LNCaP clone FGC (cell line): ENCODE data around the gene SULF2.

Experiments
- DNase-seq: peaks from one replicate; pipeline ENCODE4 v3.0.0-alpha.2; 2011; ENCODE audit warnings: low read depth
- H3K4me3 ChIP-seq: 2 replicates; pipeline ENCODE4 v1.5.1; 2011; ENCODE audit warnings: mild to moderate bottlenecking, low read depth, low read length, control low read depth
- TF ChIP-seq, protein P1 (sequence below): IDR thresholded peaks from 2 replicates; pipeline ENCODE4 v1.5.1; 2012; ENCODE audit warnings: mild to moderate bottlenecking; ENCODE audit not compliant: control insufficient read depth, insufficient read depth; ENCODE audit errors: extremely low read depth

Gene SULF2

DNA sequence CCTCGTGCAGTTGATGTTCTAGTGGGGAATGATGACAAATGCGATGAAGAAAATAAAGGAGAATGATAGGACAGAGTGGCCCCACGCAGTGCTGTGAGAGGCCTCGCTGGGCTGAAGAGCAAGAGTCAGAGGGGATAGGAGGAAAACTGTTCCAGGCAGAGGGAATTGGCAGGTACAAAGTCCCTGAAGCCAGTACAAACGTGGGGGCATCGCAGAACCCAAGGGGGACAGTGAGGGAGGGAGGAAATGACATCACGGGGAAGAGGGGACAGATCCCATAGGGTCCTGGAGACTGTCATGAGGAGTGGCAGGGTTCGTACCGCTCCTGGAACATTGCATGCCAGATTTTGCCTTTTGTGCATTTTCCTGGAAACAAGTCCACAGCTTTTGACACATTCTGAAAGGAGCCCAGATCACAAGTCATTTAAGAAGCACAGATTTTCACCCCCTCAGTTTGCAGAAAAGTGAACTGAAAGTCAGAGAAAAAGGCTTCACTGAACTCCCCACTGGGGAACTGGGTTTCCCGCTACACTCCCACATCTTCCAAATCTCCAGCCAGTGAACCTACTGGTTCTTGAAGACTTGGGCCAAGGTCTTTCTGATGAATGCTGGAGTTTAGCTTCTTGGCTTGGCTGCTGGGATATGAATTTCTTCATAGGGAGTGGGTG lies 77.0 kb downstream of the SULF2 start:
- TF ChIP-seq, protein P1, sequence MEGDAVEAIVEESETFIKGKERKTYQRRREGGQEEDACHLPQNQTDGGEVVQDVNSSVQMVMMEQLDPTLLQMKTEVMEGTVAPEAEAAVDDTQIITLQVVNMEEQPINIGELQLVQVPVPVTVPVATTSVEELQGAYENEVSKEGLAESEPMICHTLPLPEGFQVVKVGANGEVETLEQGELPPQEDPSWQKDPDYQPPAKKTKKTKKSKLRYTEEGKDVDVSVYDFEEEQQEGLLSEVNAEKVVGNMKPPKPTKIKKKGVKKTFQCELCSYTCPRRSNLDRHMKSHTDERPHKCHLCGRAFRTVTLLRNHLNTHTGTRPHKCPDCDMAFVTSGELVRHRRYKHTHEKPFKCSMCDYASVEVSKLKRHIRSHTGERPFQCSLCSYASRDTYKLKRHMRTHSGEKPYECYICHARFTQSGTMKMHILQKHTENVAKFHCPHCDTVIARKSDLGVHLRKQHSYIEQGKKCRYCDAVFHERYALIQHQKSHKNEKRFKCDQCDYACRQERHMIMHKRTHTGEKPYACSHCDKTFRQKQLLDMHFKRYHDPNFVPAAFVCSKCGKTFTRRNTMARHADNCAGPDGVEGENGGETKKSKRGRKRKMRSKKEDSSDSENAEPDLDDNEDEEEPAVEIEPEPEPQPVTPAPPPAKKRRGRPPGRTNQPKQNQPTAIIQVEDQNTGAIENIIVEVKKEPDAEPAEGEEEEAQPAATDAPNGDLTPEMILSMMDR: no peak
- H3K4me3 ChIP-seq: no peak overlapping the region
- no peak for DNase-seq

DNA sequence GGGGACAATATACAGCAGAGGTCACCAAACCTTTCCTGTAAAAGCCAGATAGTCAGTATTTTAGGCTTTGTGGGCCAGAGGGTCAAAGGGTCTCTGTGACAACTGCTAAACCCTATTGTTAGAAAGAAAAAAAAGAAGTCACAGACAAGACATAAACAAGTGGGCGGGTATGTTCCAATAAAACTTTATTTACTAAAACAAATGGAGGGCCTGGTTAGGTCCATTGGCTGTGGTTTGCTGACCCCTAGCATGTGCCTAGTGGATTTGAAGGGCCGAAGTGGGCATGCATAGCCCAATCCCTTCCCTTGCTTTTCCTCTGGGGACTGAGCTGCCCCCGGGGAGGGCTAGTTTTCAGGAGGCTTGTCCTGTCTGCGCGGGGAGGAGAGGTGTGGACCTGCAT lies 78.9 kb downstream of the SULF2 start:
- H3K4me3 ChIP-seq: no peak overlapping the region
- TF ChIP-seq, protein P1: no peak
- no peak for DNase-seq

DNA sequence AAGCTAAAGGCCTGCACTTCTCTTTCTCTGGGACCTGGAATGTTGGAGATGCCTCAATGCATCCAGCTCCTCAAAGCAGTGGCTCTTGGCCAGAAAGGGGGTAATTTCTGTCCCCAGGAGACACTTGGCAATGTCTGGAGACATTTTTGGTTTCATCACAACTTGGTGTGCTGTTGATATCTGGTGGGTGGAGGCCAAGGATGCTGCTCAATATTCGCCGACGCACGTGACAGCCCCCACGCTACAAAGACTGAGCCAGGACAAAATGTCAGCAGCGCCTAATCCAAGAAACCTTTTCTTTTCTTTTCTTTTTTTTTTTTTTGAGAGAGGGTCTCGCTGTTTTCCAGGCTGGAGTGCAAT lies 79.8 kb downstream of the SULF2 start:
- DNase-seq: no peak
- TF ChIP-seq, protein P1: no peak

DNA sequence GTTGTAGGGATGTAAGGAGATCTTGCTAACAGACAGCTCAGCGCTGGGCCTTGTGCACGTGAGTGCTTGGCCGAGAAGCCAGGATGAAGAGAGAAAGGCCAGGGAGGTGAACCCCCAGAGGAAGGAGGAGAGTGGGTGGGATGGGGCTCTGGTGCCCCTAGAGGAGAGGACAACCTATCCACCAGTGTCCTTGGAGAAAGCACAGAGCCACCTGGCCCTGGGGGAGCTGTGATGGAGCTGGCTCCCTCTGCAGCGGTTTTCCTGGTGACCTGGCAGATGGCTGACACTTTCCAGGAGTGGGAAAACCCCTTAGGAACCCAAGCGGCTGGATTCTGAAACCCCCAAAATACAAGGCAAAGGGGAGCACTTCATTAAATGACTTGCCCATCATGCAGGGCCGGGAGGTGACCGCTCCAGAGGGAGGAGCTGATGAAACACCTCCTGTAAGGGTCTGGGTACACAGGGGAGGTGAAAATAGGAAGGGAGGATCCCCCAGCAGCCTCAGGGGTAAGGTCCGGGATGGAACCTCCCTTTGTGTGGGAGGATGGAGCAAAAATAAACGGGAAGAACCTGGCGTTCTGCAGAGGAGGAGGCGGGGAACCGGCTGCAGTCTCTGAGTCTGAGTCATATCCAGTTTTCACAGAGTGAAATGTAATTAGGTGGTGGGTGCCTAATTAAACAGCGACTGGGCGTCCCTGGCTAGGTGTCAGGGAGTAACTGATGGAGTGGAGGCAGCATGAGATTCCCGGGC lies 80.4 kb downstream of the SULF2 start:
- no peak overlapping the region for H3K4me3 ChIP-seq
- DNase-seq: no peak
- TF ChIP-seq, protein P1: no peak

More for the DNA sequence above, 79.8 kb downstream of the SULF2 start:
- no peak overlapping the region for H3K4me3 ChIP-seq

DNA sequence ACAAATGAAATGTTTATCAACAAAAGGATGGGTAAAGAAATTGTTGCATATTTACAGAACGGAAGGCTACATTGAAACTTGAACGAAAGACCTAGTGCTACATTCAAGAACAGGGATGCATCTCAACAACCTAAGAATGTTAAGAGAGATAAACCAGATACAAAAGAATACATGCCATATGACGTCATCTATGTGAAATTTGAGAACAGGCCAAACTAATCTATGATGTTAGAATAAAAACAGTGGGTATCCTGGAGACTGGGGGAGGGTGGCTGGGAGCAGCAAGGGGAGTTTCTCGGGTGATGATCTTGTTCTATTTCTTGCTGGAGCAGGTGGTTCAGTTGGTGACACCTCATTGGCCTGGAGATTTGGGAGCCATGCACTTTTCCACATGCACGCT lies 81.5 kb downstream of the SULF2 start:
- no peak overlapping the region for H3K4me3 ChIP-seq
- DNase-seq: no peak
- TF ChIP-seq, protein P1: no peak

DNA sequence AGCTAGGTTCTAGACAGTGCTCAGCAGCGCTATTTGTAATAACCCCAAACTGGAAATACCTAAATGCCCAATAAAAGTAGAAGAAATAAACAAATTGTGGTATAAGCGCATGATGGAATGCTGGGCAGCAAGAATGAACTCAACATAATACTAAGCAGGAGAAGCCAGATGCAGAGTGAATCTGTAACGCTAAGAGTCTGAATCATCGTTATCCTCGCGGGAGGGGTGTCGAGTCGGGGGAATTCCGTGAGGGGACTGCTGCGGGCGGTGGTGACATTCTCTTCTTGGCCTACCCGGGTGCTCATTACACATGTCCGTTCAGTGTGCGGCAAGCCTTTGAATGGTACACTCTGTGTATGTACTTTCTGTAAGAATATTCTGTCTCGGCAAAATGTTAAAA lies 83.7 kb downstream of the SULF2 start:
- DNase-seq: no peak
- TF ChIP-seq, protein P1: no peak
- no peak overlapping the region for H3K4me3 ChIP-seq

DNA sequence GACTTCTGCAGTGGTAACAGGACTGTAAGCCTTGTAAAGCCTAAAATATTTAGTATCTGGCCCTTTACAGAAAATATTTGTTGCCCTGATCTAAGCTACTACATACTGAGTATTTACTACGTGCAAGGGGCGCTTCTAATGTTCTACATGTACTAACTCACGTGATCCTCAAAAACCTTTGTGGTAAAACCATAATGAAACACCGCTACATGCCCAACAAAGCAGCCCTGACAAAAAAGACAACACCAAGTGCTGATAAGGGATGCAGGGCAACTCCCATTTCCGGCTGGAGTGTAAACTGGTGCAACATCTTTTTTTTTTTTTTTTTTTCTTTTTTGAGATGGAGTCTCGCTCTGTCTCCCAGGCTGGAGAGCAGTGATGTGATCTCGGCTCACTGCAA lies 85.0 kb downstream of the SULF2 start:
- no peak overlapping the region for H3K4me3 ChIP-seq
- no peak for DNase-seq
- TF ChIP-seq, protein P1: no peak
